ENCODE measurements around the gene SPTAN1. TPM values are rescaled to one million over a fixed set of nuclear protein-coding genes. Genes with fewer than 3 reads are reported as not detected.
"Not testable (repeated sequence)": the region's sequence is repeated elsewhere in the genome, so short reads cannot be mapped to it uniquely, and the experiment has no call there.

The SPTAN1 gene
- polyA plus RNA-seq, 12 donors = 222 to 770 (median 291) TPM

DNA sequence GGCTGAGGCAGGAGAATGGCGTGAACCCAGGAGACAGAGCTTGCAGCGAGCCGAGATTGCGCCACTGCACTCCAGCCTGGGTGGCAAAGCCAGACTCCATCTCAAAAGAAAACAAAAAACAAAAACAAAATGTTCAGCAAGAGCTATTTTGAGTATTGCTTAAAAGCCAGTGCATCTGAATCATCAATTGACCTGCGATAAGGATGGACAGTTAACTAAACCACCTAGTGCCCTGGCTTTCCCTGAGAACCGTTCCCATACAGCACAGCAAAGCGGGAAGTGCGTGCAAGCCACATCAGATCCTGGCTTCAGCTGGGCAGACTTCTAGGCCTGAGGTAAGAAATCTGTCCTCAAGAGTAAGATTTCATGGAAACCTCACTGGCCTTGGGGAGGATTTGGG lies 101.5 kb downstream of the SPTAN1 start:
- no peak for DNase-seq

DNA sequence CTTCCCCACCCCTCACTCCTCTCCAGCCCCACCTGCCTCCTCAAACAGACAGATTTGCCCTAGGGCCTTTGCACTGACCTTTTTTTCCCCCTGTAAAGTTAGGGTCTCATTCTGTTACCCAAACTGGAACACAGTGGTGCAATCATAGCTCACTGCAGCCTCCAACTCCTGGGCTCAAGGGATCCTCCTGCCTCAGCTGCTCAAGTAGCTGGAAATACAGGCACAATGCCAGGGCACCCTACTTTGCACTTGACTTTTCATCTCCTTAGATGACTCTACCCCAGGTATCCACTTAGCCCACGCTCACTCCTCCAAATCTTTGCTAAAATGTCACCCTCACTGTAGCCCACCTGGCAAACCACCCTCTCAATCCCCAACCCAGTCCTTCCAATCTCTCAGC lies 102.1 kb downstream of the SPTAN1 start:
- DNase-seq = no peak

DNA sequence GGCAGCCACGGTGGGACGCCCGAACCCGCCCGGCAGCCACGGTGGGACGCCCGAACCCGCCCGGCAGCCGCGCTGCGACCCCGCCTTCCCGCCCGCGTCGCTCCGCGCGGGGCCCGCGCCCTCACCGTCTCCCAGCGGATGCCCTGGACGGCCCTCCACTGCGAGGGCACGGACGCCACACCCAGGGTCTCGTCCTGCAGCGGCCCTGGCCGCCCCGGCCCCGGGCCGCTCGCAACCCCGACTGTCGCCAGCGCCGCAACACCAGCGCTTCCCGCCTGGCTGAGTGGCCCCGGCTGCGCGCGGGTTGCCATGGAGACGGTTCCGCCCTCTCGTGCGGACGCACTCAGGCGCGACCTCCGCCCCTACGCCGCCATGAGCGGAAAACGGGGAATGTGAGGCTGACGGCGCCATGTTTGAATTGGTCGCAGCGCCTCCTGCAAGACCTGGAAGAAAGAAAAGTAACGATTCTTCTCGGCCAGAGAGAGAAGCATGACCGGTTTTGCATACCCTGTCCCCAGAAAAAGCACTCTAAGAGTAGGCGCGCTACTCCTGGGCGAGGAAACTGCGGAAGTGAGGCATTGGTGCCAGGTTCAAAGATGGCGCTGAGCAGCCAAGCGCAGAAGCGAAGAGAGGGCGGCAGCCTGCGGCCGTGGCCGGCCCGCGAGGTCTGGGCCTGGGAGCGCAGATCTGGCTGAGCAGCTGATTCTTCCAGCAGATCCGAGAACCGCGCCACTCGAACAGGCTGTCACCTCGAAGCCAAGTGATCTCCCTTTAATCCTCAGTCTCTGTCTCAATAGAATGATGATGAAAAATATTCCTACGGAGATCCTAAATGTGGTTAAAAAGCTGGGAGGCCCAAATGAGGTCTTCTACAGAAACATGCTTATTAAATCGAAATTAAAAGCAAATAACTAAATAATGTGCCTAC lies 104.3 kb downstream of the SPTAN1 start, which contains the start of gene DYNC2I2:
DYNC2I2 (minus strand) TSS at position 432 of the 928 bp plus-strand sequence; CDS start at position 311, 121 bp downstream.
- DNase-seq = peak; percentile 97

DNA sequence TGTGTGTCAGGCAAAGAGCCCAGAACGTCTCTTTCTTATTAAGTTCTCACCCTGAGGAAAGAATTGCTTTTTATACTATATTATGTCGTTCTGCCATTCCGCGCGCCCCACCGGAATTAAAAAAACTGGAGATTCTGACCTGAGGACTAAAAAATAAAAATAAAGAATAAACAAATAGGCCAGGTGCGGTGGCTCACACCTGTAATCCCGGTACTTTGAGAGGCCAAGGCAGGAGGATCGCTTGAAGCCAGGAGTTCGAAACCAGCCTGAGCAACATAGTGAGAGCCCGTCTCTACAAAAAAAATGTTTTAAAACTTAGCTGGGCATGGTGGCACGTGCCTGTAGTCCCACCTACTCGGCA lies 104.9 kb downstream of the SPTAN1 start:
- DNase-seq = no peak

DNA sequence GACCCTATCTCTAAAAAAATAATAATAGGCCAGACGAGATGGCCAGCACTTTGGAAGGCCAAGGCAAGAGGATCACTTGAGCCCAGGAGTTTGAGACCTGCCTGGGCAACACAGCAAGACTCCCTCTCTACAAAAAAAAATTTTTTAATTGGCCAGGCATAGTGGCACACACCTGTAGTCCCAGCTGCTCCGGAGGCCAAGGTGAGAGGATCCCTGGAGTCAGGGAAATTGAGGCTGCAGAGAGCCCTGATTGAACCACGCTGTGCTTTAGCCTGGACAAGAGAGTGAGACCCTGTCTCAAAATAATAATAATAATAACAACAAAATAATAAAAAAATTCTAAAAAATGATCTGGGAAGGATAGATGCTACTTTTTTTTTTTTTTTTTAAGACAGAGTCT lies 105.4 kb downstream of the SPTAN1 start:
- DNase-seq = no peak

DNA sequence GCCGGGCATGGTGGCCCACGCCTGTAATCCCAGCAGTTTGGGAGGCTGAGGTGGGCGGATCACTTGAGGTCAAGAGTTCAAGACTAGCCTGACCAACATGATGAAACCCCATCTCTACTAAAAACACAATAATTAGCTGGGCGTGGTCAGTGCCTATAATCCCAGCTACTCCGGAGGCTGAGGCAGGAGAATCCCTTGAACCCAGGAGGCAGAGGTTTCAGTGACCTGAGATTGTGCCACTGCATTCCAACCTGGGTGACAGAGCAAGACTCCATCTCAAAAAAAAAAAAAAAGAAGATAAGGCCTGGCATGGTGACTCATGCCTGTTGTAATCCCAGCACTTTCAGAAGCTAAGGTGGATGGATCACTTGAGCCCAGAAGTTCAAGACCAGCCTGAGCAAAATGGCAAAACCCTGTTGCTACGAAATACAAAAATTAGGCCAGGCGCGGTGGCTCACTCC lies 114.1 kb downstream of the SPTAN1 start:
- DNase-seq = not testable (repeated sequence)

DNA sequence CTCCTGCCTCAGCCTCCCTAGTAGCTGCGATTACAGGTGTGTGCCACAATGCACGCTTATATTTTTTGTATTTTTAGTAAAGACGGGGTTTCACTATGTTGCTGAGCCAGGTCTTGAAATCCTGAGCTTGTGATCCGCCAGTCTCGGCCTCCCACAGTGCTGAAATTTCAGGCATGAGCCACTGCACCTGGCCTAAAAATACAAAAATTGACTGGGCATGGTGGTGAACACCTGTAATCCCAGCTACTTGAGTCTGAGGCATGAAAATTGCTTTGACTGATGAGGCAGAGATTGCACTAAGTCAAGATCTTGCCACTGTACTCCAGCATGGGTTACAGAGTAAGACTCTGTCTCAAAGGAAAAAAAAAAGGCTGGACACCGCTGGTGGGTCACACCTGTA lies 117.4 kb downstream of the SPTAN1 start:
- no peak for DNase-seq

DNA sequence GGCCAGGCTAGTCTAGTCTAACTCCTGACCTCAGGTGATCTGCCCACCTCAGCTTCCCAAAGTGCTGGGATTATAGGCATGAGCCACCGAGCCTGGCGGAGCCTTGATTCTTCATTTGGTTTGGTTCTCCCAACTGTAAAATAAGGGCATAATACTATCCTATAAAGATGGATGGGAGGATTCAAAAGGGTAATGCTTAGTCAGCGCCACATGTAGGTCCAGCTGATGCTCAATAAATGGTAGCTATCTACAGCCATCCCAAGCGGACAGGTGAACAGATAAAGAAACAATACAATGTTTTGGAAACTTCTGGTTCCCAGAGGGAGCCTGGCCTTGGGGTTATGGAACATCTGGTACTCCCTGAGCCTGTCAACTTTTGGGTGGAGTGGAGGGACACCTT lies 123.0 kb downstream of the SPTAN1 start:
- DNase-seq = no peak

DNA sequence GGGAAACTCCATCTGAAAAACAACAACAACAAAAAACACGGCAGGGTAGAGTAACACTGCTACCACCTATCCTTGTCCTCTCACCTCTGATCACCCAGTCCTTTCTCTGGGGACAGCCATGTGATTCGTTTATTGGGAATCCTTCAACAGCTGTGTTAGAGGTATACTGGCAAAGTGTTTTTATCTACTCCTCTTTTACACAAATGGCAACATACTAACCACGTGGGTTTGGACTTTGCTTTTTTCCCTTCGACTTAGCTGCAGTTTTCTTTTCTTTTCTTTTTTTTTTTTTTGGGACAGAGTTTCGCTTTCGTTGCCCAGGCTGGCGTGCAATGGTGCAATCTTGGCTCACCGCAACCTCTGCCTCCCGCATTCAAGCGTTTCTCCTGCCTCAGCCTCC lies 125.4 kb downstream of the SPTAN1 start:
- no peak for DNase-seq

Other genes starting within 250 kb of the SPTAN1 start
- 10 to 100 TPM in 11 of 12 donors, not detected in 1; 17.6 to 23.5 (median 21.5) TPM for gene TRUB2, start 230.1 kb upstream of the SPTAN1 start, polyA plus RNA-seq (ENCODE audit: insufficient read length in 12 of 12)
- gene COQ4, start 229.7 kb upstream of the SPTAN1 start, polyA plus RNA-seq (ENCODE audit: insufficient read length in 12 of 12) = 100 to 1,000 TPM in 1 of 12 donors, 10 to 100 TPM in 11; 23.1 to 171 (median 25.8) TPM
- 10 to 100 TPM in 5 of 12 donors, 1 to 10 TPM in 6, not detected in 1; 4.6 to 12.0 (median 9.8) TPM for gene SLC27A4, start 212.1 kb upstream of the SPTAN1 start, polyA plus RNA-seq (ENCODE audit: insufficient read length in 12 of 12)
- gene URM1, start 181.2 kb upstream of the SPTAN1 start, polyA plus RNA-seq (ENCODE audit: insufficient read length in 12 of 12) = 10 to 100 TPM in 11 of 12 donors, not detected in 1; 41.1 to 68.5 (median 59.9) TPM
- gene CERCAM, start 131.7 kb upstream of the SPTAN1 start, polyA plus RNA-seq (ENCODE audit: insufficient read length in 12 of 12) = 100 to 1,000 TPM in 4 of 12 donors, 10 to 100 TPM in 7, not detected in 1; 79.6 to 112 (median 87.6) TPM
- 10 to 100 TPM in 11 of 12 donors, not detected in 1; 20.9 to 52.4 (median 26.8) TPM for gene ODF2, start 96.6 kb upstream of the SPTAN1 start, polyA plus RNA-seq (ENCODE audit: insufficient read length in 12 of 12)
- 10 to 100 TPM in 11 of 12 donors, not detected in 1; 18.3 to 23.8 (median 21.1) TPM for gene GLE1, start 47.9 kb upstream of the SPTAN1 start, polyA plus RNA-seq (ENCODE audit: insufficient read length in 12 of 12)
- 10 to 100 TPM in 11 of 12 donors, not detected in 1; 32.4 to 47.0 (median 39.0) TPM for gene DYNC2I2, start 104.3 kb downstream of the SPTAN1 start, polyA plus RNA-seq (ENCODE audit: insufficient read length in 12 of 12)
- 1,000 to 10,000 TPM in 1 of 12 donors, 100 to 1,000 TPM in 11; 269 to 6,798 (median 356) TPM for gene SET, start 136.6 kb downstream of the SPTAN1 start, polyA plus RNA-seq (ENCODE audit: insufficient read length in 12 of 12)
- 10 to 100 TPM in 1 of 12 donors, 1 to 10 TPM in 10, not detected in 1; 6.3 to 16.6 (median 8.1) TPM for gene PKN3, start 149.9 kb downstream of the SPTAN1 start, polyA plus RNA-seq (ENCODE audit: insufficient read length in 12 of 12)
- gene ZDHHC12, start 171.5 kb downstream of the SPTAN1 start, polyA plus RNA-seq (ENCODE audit: insufficient read length in 12 of 12) = 10 to 100 TPM in 1 of 12 donors, 1 to 10 TPM in 10, not detected in 1; 4.4 to 10.8 (median 5.6) TPM
- 10 to 100 TPM in 11 of 12 donors, not detected in 1; 27.6 to 45.8 (median 30.8) TPM for gene ZER1, start 219.3 kb downstream of the SPTAN1 start, polyA plus RNA-seq (ENCODE audit: insufficient read length in 12 of 12)
- 10 to 100 TPM in 11 of 12 donors, not detected in 1; 24.0 to 43.9 (median 36.9) TPM for gene TBC1D13, start 234.7 kb downstream of the SPTAN1 start, polyA plus RNA-seq (ENCODE audit: insufficient read length in 12 of 12)